ENCODE data around the gene SLC22A23. TPM values are rescaled to one million over a fixed set of nuclear protein-coding genes. Genes with fewer than 3 reads are reported as not detected.

SLC22A23 gene
- total RNA-seq, 1 donor from 2014 or later: 19.2 TPM

- Histone ChIP-seq H3K4me1 (peaks cover 17% of the 10 kb centered on the region), H3K4me3 (no peak overlapping the region), H3K27ac (no peak overlapping the region), H3K9me3 (no peaks in the 10 kb centered on the region), H3K27me3 (no peaks in the 10 kb centered on the region), H3K36me3 (no peaks in the 10 kb centered on the region)
- no peak for TF ChIP-seq CTCF (IDR thresholded peaks at IDR 0.05)
- ATAC-seq (no peak), DNase-seq (no peak)
- intact Hi-C loops (cut with DNase I): no loop called here
These were observed 123.6 kb downstream of the SLC22A23 start for GRCh38 chr6:3333263-3333662.

GRCh38 chr6:3331971-3332370 is 124.9 kb downstream of the SLC22A23 start:
- Histone ChIP-seq H3K4me3 (no peak overlapping the region), H3K36me3 (no peaks in the 10 kb centered on the region), H3K4me1 (peaks cover 9% of the 10 kb centered on the region), H3K27ac (no peak overlapping the region), H3K9me3 (no peaks in the 10 kb centered on the region), H3K27me3 (no peaks in the 10 kb centered on the region)
- intact Hi-C loops (cut with DNase I): no loop called here
- DNase-seq (no peak), ATAC-seq (no peak)
- TF ChIP-seq CTCF (IDR thresholded peaks at IDR 0.05): no peak

GRCh38 chr6:3331494-3331893 is 125.4 kb downstream of the SLC22A23 start:
- no peaks in the 10 kb centered on the region for H3K27me3 ChIP-seq

GRCh38 chr6:3330199-3330598 is 126.7 kb downstream of the SLC22A23 start:
- TF ChIP-seq CTCF (IDR thresholded peaks at IDR 0.05): no peak
- DNase-seq: no peak
- peaks cover 16% of the 10 kb centered on the region for H3K4me1 ChIP-seq
- intact Hi-C loops (cut with DNase I): no loop called here
- no peak overlapping the region for H3K27ac ChIP-seq
- no peak for ATAC-seq
- no peaks in the 10 kb centered on the region for H3K9me3 ChIP-seq
- H3K27me3 ChIP-seq: no peaks in the 10 kb centered on the region
- H3K4me3 ChIP-seq: no peak overlapping the region
- H3K36me3 ChIP-seq: no peaks in the 10 kb centered on the region

More at GRCh38 chr6:3331494-3331893, 125.4 kb downstream of the SLC22A23 start:
- no peak for TF ChIP-seq CTCF (IDR thresholded peaks at IDR 0.05)
- no peak for DNase-seq
- Histone ChIP-seq H3K36me3 (no peaks in the 10 kb centered on the region), H3K9me3 (no peaks in the 10 kb centered on the region), H3K27ac (no peak overlapping the region), H3K4me3 (no peak overlapping the region), H3K4me1 (peaks cover 9% of the 10 kb centered on the region)
- no peak for ATAC-seq
- intact Hi-C loops (cut with DNase I): no loop called here

- TF ChIP-seq CTCF (IDR thresholded peaks at IDR 0.05): no peak
- H3K4me1 ChIP-seq: peaks cover 19% of the 10 kb centered on the region
- no peaks in the 10 kb centered on the region for H3K36me3 ChIP-seq
- H3K4me3 ChIP-seq: no peak overlapping the region
- no peak overlapping the region for H3K27ac ChIP-seq
- ATAC-seq (peak; percentile 15), DNase-seq (no peak)
- intact Hi-C loops (cut with DNase I): no loop called here
- H3K27me3 ChIP-seq: no peaks in the 10 kb centered on the region
- H3K9me3 ChIP-seq: no peaks in the 10 kb centered on the region
These were observed 127.3 kb downstream of the SLC22A23 start for GRCh38 chr6:3329393-3330051.

- Histone ChIP-seq H3K36me3 (no peaks in the 10 kb centered on the region), H3K4me1 (peaks cover 16% of the 10 kb centered on the region), H3K4me3 (no peak overlapping the region), H3K27ac (no peak overlapping the region), H3K9me3 (no peaks in the 10 kb centered on the region), H3K27me3 (no peaks in the 10 kb centered on the region)
- TF ChIP-seq CTCF (IDR thresholded peaks at IDR 0.05): no peak
- DNase-seq (no peak), ATAC-seq (no peak)
- intact Hi-C loops (cut with DNase I): no loop called here
These were observed 128.1 kb downstream of the SLC22A23 start for GRCh38 chr6:3328796-3329195.
